Inferior parietal cortex (tissue), 1 donor: ENCODE measurements around the gene KIF26B.
A peak's percentile ranks its signal among the peaks of the same experiment; 100 is the strongest.

Experiments
- DNase-seq: peaks from one replicate; pipeline ENCODE4 v3.0.0-alpha.2; 2016; ENCODE audit errors: extremely low spot score

The KIF26B gene

DNA sequence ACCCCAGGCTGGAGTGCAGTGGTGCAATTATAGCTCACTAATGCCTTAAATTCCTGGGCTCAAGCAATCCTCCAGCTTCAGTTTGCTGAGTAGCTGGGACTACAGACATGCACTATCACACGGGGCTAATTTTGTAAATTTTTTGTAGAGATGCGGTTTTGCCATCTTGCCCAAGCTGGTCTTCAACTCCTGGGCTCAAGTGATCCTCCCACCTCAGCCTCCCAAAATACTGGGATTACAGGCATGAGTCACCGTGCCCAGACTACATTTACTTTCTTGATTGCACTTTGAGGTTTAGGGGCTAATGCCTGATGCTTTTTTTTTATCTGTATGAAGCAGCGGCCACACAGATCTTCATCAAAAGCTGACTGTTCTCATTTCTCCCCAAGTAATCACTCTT is 124.6 kb downstream of the KIF26B start:
- no peak for DNase-seq

DNA sequence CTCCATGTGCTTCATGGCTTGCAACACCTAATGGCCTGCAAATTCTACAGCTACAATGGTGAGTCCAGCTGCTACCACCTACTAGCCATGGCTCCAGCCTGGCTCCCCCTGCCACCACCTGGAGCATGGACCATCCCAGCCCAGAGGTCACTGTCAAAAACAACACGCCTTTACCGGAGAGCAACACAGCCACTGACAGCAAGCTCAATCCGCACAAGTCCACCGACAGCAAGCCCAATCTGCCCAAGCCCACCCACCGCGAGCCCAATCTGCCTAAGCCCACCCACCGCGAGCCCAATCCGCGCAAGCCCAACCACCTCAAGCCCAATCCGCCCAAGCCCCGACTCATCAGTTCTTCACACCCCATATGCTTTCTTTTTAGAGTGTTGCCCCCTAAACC is 128.2 kb downstream of the KIF26B start:
- DNase-seq: no peak

DNA sequence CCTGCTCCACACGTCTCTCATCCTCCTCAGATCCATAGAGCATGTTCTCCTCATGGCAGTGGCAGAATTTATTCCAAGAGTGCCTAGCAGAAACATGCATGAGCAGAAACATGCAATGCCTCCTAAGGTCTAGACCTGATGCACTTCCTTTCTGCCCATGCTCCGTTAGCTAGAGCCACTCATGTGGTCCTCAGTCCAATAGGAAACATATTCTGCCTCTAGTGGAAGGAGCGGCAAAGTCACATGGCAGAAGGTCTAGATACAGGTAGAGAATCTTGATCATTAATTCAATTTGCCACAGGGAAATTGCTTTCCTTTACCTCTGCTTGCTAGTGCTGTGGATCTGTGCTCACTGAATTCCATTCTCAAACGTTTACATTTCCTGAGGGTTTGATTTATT is 130.4 kb downstream of the KIF26B start:
- no peak for DNase-seq

GRCh38 chr1:245288796-245289195 is 134.0 kb downstream of the KIF26B start:
- no peak for DNase-seq

DNA sequence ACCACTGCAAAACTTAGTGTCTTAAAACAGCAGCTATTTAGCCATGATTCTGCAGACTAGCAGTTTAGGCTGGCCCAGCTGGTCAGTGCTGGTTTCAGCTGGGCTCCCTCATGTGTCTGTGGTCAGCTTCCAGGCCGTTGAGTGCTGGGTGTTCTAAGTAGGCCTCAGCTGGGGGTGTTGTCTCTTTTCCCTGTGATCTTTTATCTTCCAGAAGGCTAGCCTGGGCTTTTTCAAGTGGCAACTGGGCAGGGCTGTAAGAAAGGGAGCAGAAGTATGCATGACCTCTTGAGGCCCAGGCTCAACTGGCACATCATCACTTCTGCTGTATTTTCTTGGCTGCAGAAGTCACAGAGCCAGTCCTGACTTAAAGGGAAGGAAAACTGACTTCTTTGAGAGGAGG is 136.1 kb downstream of the KIF26B start:
- DNase-seq: no peak

GRCh38 chr1:245291351-245291750 is 136.6 kb downstream of the KIF26B start:
- no peak for DNase-seq

GRCh38 chr1:245292141-245292540 is 137.4 kb downstream of the KIF26B start:
- no peak for DNase-seq

- no peak for DNase-seq
These were observed 137.8 kb downstream of the KIF26B start for GRCh38 chr1:245292553-245292952.

GRCh38 chr1:245294020-245294419 is 139.2 kb downstream of the KIF26B start:
- no peak for DNase-seq

DNA sequence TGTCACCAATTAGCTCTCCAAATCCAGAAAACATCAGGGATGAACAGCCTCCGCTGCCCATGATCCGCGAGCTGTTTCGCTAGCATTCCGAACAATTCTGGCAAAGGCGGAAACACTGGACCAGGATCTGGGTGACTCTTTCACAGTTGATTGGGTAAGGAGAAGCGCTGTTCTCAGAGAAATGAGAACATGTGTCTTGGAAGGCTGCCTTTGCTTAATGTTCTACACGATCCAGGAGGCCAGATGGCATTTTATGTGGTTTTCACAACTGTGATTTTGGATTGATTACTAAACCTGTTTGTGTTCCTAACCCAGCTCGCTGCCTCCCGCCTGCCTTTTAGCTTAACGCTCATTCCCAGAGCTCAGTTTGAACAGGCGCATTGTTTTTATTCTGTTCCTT is 144.0 kb downstream of the KIF26B start:
- DNase-seq: peak; percentile 78

GRCh38 chr1:245301162-245301580 is 146.4 kb downstream of the KIF26B start:
- no peak for DNase-seq

GRCh38 chr1:245301921-245302320 is 147.1 kb downstream of the KIF26B start:
- DNase-seq: no peak

GRCh38 chr1:245304698-245305097 is 149.9 kb downstream of the KIF26B start:
- no peak for DNase-seq

DNA sequence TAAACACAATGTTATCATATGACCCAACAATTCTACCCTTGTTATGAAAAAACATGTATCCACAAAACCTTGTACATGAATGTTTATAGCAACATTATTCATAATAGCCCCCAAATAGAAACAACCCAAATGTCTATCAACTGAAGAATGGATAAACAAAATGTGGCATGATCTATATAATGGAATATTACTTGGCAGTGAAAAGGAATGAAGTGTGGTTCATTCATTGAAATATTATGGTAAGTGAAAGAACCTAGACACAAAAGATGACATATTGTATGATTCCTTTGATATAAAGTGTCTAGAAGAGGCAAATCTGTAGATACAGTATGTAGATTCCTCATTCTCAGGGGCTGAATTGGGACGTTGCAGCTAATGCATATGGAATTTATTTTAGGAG is 151.2 kb downstream of the KIF26B start:
- DNase-seq: no peak

GRCh38 chr1:245306628-245307410 is 152.0 kb downstream of the KIF26B start:
- DNase-seq: no peak

DNA sequence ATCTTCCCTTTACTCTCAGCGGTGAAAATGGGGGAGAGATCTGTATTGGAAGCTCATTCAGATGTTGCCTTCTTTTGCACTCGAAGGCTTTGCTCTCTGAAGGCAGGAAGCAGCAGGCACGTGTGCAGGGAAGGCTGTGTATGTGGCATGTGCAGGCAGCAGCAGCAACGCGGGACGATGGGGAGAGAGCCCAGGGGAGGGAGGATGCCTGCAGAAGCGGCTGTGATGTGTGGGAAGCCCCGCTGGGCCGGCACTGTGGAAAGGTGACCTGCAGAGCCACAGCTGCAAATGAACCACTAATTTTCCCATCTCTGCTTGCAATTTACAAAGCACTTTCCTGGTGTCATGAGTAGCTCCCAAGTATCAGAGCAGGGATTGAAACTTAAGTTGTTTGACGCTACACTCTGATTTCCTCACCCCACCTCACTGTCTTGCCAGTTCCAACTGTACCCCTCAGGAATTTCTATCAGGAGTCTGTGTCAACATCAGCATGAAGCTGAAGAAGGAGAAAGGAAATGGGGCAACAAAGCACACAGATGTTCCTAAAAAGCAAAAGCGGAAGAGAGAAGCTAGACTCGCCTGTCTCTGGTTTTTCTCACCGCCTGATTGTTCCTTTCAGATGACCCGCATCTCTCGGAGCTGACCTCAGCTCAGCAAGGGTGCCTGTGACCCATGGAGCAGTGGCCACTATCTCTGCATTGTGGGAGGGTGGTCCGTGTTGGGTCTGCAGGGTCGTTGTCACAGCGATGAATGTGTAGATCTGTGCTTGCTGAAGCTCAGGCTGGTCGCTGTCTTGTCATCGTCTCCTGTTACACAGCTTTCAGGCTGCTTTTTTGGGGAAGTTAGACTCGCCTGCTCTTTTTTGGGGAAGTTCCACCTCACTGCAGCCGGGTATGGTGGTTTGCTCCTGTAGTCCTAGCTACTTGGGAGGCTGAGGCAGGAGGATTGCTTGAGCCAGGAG is 156.1 kb downstream of the KIF26B start:
- DNase-seq: no peak

DNA sequence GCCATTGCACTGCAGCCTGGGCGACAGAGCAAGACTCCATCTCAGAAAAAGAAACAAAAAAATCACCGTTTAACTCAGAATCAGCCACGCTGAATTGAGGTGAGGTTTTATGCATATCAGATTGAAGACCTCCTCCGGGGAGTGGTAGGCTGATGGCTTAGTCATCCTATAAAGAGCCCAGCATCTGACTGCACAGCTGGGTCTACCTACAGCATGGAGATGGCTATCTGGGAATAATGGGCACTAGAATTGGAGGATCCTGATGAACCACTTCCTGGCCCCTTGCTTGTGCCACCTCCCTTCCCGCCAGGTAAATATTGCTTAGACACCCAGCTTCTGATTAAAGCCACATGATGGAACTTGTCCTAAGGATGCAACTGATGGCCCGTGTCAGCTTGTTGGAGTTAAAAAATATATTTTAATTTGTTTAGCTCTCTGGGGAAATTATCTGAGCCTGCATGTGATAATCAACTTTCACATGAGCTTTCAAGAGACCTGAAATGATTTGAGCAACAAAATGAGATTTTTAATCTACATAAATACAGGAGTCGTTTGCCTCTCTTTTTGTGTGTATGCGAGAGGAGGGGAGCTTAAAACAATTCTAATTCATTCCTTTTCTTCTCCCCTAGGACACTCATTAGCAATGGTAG is 157.2 kb downstream of the KIF26B start:
- no peak for DNase-seq

DNA sequence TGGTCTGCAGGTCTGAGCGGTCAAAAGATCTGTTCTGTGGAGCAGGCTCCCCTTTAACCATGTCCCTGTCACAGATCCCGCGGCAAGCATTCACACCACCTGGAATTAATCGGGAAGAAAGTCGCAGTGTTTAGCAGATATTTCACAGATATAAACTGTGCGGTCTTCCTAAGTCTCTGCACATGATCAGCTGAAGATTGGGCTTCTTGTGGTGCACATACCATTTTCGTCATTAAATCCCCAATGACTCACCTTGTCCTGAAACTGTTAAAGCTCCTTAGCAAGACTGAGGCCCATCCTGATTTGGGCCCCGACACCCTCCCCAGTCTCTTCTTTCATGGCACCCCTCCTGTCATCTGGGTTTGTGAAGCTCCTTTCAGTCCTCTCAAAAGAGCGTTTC is 158.8 kb downstream of the KIF26B start:
- DNase-seq: no peak

- no peak for DNase-seq
These were observed 162.0 kb downstream of the KIF26B start for GRCh38 chr1:245316784-245317183.

DNA sequence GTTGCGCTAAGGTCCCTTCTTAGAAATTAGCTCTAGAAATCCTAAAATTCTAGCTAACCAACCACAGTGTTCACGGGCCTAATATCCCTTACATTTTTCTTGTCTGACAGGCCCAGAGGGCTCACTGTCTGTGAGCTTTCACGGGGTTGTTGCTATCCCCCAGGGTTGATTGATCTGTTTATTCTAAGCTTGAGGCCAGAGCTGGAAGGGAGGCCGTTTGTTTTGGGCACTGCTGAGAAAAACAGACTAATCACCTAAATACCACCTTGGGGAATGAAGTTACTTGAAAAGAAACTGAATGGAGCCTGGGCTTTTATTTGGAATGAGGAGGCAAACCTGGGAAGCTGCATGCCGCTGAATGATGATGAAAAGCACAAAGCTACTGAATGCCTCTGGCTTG is 162.4 kb downstream of the KIF26B start:
- DNase-seq: no peak

DNA sequence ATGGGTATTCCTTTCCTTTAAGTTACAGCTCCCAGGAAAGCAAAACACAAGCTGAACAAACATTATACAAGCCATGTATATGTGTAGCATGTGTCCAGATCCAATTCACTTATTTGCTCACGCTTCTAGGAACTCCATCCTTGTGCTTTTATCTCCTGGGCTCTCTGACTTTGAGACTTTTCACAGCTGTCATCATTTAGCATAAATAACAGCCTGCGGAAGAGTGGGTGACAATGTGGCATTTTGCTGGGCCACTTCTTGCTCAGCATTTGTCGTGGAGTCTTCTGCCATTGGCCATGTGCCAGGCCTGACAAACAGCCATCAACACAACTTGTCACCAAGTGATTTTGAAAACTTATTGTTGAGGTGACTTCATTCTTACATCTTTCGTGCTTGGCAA is 164.3 kb downstream of the KIF26B start:
- no peak for DNase-seq

DNA sequence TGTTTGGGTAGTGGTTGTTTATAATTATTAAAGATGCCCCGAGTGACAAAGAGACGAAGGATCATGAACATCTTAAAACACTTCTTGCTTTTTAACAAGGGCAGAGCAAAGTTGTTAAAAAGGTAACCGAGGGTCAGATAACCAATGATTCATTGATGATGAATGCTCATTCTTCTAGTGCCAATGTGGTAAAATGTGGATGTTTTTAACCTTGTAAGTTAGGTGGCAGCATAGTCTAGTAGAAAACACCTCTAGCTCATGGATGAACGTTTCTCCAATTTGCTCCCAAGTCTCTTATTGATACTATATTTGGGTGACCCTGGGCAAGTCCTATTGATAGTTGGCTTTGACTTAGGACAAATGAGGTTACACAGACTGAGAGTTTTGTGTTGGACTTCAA is 167.9 kb downstream of the KIF26B start:
- DNase-seq: no peak
